Effector CD8-positive, alpha-beta T cell (primary cell): Measurements from ENCODE around the gene WNT10A.
"Not testable (repeated sequence)": the region's sequence is repeated elsewhere in the genome, so short reads cannot be mapped to it uniquely, and the experiment has no call there.

ENCODE experiments used
- DNase-seq: peaks from one replicate; lab custom pipeline; 2025; lab: John Stamatoyannopoulos, UW

The WNT10A gene

GRCh38 chr2:218893349-218894150 lies 12.9 kb downstream of the WNT10A start:
- no peak for DNase-seq

- no peak for DNase-seq
These were observed 13.7 kb downstream of the WNT10A start for GRCh38 chr2:218894151-218894879.

- DNase-seq: no peak
These were observed 14.2 kb downstream of the WNT10A start for GRCh38 chr2:218894880-218895157.

GRCh38 chr2:218895326-218895725 lies 14.7 kb downstream of the WNT10A start:
- DNase-seq: no peak

GRCh38 chr2:218895759-218896500 lies 15.3 kb downstream of the WNT10A start:
- DNase-seq: no peak

- peak; percentile 68 for DNase-seq
These were observed 16.1 kb downstream of the WNT10A start for GRCh38 chr2:218896501-218897393.

GRCh38 chr2:218897394-218898108 lies 16.9 kb downstream of the WNT10A start:
- no peak for DNase-seq

GRCh38 chr2:218898109-218898878 lies 17.6 kb downstream of the WNT10A start:
- peak; percentile 67 for DNase-seq

GRCh38 chr2:218899147-218899546 lies 18.5 kb downstream of the WNT10A start:
- no peak for DNase-seq

GRCh38 chr2:218902427-218902826 lies 21.8 kb downstream of the WNT10A start:
- DNase-seq: no peak

GRCh38 chr2:218904176-218904575 lies 23.5 kb downstream of the WNT10A start:
- no peak for DNase-seq

GRCh38 chr2:218908721-218909619 lies 28.3 kb downstream of the WNT10A start:
- DNase-seq: peak; percentile 82

- DNase-seq: no peak
These were observed 30.1 kb downstream of the WNT10A start for GRCh38 chr2:218910741-218911140.

GRCh38 chr2:218920504-218920903 lies 39.9 kb downstream of the WNT10A start:
- no peak for DNase-seq

- no peak for DNase-seq
These were observed 44.1 kb downstream of the WNT10A start for GRCh38 chr2:218924757-218925156.

- no peak for DNase-seq
These were observed 44.8 kb downstream of the WNT10A start for GRCh38 chr2:218925434-218925833.

GRCh38 chr2:218927422-218927821 lies 46.8 kb downstream of the WNT10A start:
- no peak for DNase-seq

- no peak for DNase-seq
These were observed 47.2 kb downstream of the WNT10A start for GRCh38 chr2:218927876-218928275.

GRCh38 chr2:218930488-218930887 lies 49.8 kb downstream of the WNT10A start:
- DNase-seq: not testable (repeated sequence)
